Prostate gland (tissue), 2 donors: ENCODE data around the gene HBE1.

Experiments used
- CTCF ChIP-seq, 4 experiments: fragments of 200-600 bp in 2 of 4; fragments of 450-650 bp in 2 of 4; sonication (generic) in 2 of 4; IDR thresholded peaks; 1 replicate in 3 of 4; 2 replicates in 1 of 4; pipeline ENCODE4 v1.5.1; 2016 to 2019; ENCODE audit warnings: antibody characterized with exemption in 4 of 4, mild to moderate bottlenecking in 2 of 4, moderate library complexity in 2 of 4
- POLR2A ChIP-seq: fragments of 450-650 bp; IDR thresholded peaks from one replicate; pipeline ENCODE4 v1.6.1; 2016; ENCODE audit warnings: antibody characterized with exemption, mild to moderate bottlenecking
- POLR2AphosphoS5 ChIP-seq: sonication (generic); formaldehyde crosslinking; IDR thresholded peaks from one replicate; pipeline ENCODE4 v1.6.1; 2017; ENCODE audit warnings: antibody characterized with exemption

- TF ChIP-seq CTCF (IDR thresholded peaks at IDR 0.05) (no peak), POLR2AphosphoS5 (no peak), POLR2A (no peak)
Observed at GRCh38 chr11:5225480-5225871, 44.3 kb downstream of the HBE1 start.
